Neural progenitor cell (in vitro differentiated cells): ENCODE measurements around the gene RASGRP4.

Experiments used
- CTCF ChIP-seq: fragments of 200-600 bp; sonication (generic); IDR thresholded peaks from 2 replicates; pipeline ENCODE4 v1.5.1; 2017; ENCODE audit warnings: antibody characterized with exemption, mild to moderate bottlenecking
- EZH2 ChIP-seq: fragments of 200-600 bp; sonication (generic); IDR thresholded peaks from 2 replicates; pipeline ENCODE4 v1.6.1; 2017; ENCODE audit warnings: antibody characterized with exemption, mild to moderate bottlenecking, moderate library complexity
- EZH2phosphoT487 ChIP-seq: fragments of 200-600 bp; sonication (generic); IDR thresholded peaks from 2 replicates; pipeline ENCODE4 v1.6.1; 2017; ENCODE audit warnings: antibody characterized with exemption

GRCh38 chr19:38417544-38418506 is 8.2 kb downstream of the RASGRP4 start:
- TF ChIP-seq EZH2 (no peak), CTCF (peak; percentile 21), EZH2phosphoT487 (no peak)
